Epithelial cell of alveolus of lung (primary cell): Measurements from ENCODE around the gene CSF1R. TPM values are rescaled to one million over a fixed set of nuclear protein-coding genes. Genes with fewer than 3 reads are reported as not detected.

ENCODE experiments used
- total RNA-seq: library from RNA; depleted of rRNA; stranded (reverse); fragments of >200 nt; gene quantifications from 2 replicates; pipeline ENCODE4 v1.2.1, GENCODE V29; 2015

CSF1R gene
- under 0.01 TPM in 1 of 2 replicates, not detected in the other for total RNA-seq

DNA sequence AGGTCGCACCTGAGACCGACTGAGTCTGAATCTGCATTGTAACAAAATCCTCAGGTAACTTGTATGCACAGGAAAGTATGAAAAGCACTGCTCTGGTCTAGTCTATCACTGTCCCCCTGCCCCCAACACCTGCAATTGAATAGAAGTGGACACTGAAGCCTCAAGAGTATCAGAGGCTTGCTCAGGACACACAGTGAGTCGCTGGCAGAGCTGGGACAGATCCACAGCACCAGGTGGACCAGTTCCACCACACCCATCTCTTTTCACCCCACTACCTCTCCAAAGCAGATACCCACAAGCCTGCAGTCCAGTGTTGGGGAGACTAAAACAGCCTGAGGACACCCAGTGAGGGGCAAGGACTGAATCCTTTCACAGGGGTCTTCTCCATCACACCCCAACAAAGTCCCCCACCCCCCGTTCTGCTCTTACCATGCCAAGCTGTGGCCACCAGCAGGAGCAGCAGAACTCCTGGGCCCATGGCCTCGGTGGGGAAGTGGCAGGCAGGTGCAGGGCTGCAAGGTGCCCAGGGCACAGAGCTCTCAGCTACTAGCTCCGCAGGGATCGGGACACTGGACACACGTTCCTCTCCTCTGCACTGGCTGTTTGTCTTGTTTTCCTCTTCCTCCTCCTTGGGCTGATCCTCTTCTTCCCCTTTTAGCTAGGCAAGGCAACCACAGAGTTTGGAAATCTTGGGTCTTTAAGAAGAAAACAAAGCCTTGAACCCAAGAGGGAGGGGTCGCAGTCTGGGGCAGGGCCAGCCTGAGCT, at the start of gene CSF1R:
CSF1R (minus strand) TSS at position 605 of the 766 bp plus-strand sequence; CDS start at position 478, 127 bp downstream.

Other genes with a start within 250 kb of the CSF1R start
- under 0.01 and 0.13 TPM in 2 replicates for gene PDE6A, start 141.8 kb downstream of the CSF1R start, total RNA-seq
- 12.9 and 13.4 TPM in 2 replicates for gene SLC26A2, start 125.8 kb downstream of the CSF1R start, total RNA-seq
- 2.8 and 6.5 TPM in 2 replicates for gene TIGD6, start 85.9 kb downstream of the CSF1R start, total RNA-seq
- 24.6 and 24.7 TPM in 2 replicates for gene HMGXB3, start 85.8 kb downstream of the CSF1R start, total RNA-seq
- 102 and 136 TPM in 2 replicates for gene PDGFRB, start 69.3 kb upstream of the CSF1R start, total RNA-seq
- 0.78 TPM in 1 of 2 replicates, not detected in the other for gene CDX1, start 80.2 kb upstream of the CSF1R start, total RNA-seq
- under 0.01 TPM in 1 of 2 replicates, not detected in the other for gene SLC6A7, start 103.5 kb upstream of the CSF1R start, total RNA-seq
- gene CAMK2A, start 203.2 kb upstream of the CSF1R start, total RNA-seq: 0.80 TPM in 1 of 2 replicates, not detected in the other
- gene ARSI, start 216.4 kb upstream of the CSF1R start, total RNA-seq: 14.1 and 19.5 TPM in 2 replicates